Caco-2 (cell line): ENCODE data around the gene PDE3B. TPM values are rescaled to one million over a fixed set of nuclear protein-coding genes. Genes with fewer than 3 reads are reported as not detected.

Source experiments
- BruUV-seq: library from RNA; stranded (reverse); fragments of 400-500 nt; replicated peaks from 2 replicates; lab custom pipeline; 2021; lab: Mats Ljungman, UMichigan
- CTCF ChIA-PET: fragments of 300-600 bp; sonication (Branson Sonifier 250); formaldehyde crosslinking; loops from one replicate; lab custom pipeline; 2022; ENCODE audit warnings: antibody characterized with exemption; lab: Charles Lee
- POLR2A ChIA-PET: fragments of 300-600 bp; sonication (Branson Sonifier 250); formaldehyde crosslinking; loops from one replicate; lab custom pipeline; 2022; ENCODE audit warnings: antibody characterized with exemption; lab: Charles Lee
- DNase-seq, 2 experiments: peaks; one replicate each; pipeline versions ENCODE4 v3.0.0 to v3.0.0-alpha.2; 2020 to 2022
- H3K27me3 ChIP-seq: replicated peaks from 2 replicates; pipeline ENCODE4 v1.6.0; 2011; ENCODE audit warnings: low read length; ENCODE audit not compliant: control insufficient read depth, insufficient read depth
- H3K36me3 ChIP-seq: 2 replicates; pipeline ENCODE4 v1.5.1; 2011; ENCODE audit warnings: low read length; ENCODE audit not compliant: control insufficient read depth, insufficient read depth
- H3K4me1 ChIP-seq: fragments of 250-450 bp; sonication (Bioruptor Pico); 2 replicates; pipeline ENCODE4 v1.5.1; 2020; ENCODE audit warnings: mild to moderate bottlenecking
- H3K4me3 ChIP-seq: 2 replicates; pipeline ENCODE4 v1.5.1; 2011; ENCODE audit warnings: low read depth, mild to moderate bottlenecking, control low read depth, low read length
- H3K9me3 ChIP-seq: fragments of 250-450 bp; sonication (Bioruptor Pico); 2 replicates; pipeline ENCODE4 v1.5.1; 2020; ENCODE audit warnings: mild to moderate bottlenecking, moderate library complexity
- H3K27ac Mint-ChIP-seq: one replicate; pipeline ENCODE4 v1.8.0; 2022; ENCODE audit warnings: mixed read lengths; ENCODE audit not compliant: unreplicated experiment
- H3K27me3 Mint-ChIP-seq: one replicate; pipeline ENCODE4 v1.8.0; 2022; ENCODE audit warnings: mixed read lengths; ENCODE audit not compliant: insufficient read depth, unreplicated experiment
- H3K36me3 Mint-ChIP-seq: one replicate; pipeline ENCODE4 v1.8.0; 2022; ENCODE audit warnings: mild to moderate bottlenecking, mixed read lengths; ENCODE audit not compliant: insufficient read depth, unreplicated experiment
- H3K4me1 Mint-ChIP-seq: one replicate; pipeline ENCODE4 v1.8.0; 2022; ENCODE audit warnings: low read depth, mixed read lengths; ENCODE audit not compliant: unreplicated experiment
- H3K4me3 Mint-ChIP-seq: one replicate; pipeline ENCODE4 v1.8.0; 2022; ENCODE audit warnings: mild to moderate bottlenecking, moderate library complexity, mixed read lengths; ENCODE audit not compliant: unreplicated experiment
- H3K9me3 Mint-ChIP-seq: one replicate; pipeline ENCODE4 v1.8.0; 2022; ENCODE audit warnings: mixed read lengths; ENCODE audit not compliant: unreplicated experiment
- intact Hi-C: fragments of 100-400 bp; cut with micrococcal nuclease; formaldehyde crosslinking; loops from one replicate; pipeline ENCODE4 v1.10.0; 2022; ENCODE audit not compliant: unreplicated experiment
- total RNA-seq: library from RNA; stranded (reverse); gene quantifications from 2 replicates; pipeline ENCODE4 v1.2.3, GENCODE V29; 2022
- TF ChIP-seq, protein P1 (sequence below), 2 experiments: fragments of 200-600 bp in 1 of 2; IDR thresholded peaks; 1 replicate in 1 of 2; 2 replicates in 1 of 2; pipeline versions ENCODE4 v1.5.1 to v1.8.0; 2011 to 2022; ENCODE audit warnings: antibody characterized with exemption in 1 of 2, control low read depth in 1 of 2, inconsistent platforms in 1 of 2, low read depth in 1 of 2, low read length in 1 of 2, mild to moderate bottlenecking in 1 of 2, moderate library complexity in 1 of 2; ENCODE audit not compliant: insufficient read depth in 1 of 2, severe bottlenecking in 1 of 2, unreplicated experiment in 1 of 2

Gene PDE3B
- total RNA-seq, 1 experiment from 2014 or later = 21.8 TPM

DNA sequence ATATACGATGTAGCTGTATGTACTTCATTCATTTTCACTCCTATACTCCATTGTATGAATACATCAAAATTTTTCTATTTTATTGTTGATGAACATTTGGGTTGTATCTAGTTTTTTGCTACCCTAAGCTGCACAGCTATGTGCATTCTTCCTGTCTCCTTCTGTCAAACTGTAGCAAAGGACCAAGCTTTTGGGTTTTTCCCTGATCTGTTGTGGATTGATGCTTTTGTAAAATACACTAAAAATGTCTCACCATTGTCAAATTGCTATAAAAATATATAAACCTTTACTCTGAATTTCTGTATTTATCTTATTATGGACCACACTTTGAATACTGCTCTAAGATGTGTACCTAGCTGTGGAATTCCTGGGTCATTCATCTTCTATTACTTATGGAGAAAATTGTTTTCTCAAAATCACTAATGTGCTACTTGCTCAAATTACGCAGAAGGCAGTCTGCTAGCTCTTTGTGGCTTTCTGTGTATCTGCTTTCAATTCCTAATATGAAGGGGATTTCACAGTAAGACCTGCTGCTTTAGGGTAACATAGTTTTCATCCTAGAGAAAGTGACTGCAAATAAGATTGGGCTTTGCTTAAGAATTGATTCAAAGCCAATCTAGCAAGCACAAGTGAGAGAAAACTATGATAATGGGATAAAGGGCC is 125.1 kb downstream of the PDE3B start:
- ChIA-PET POLR2A (no interaction called here), CTCF (no interaction called here)
- Mint-ChIP-seq H3K4me1 (no peaks in the 10 kb centered on the region), H3K36me3 (no peaks in the 10 kb centered on the region), H3K9me3 (no peaks in the 10 kb centered on the region), H3K27me3 (no peaks in the 10 kb centered on the region), H3K27ac (no peak overlapping the region), H3K4me3 (no peak overlapping the region)
- intact Hi-C loops = no loop called here
- BruUV-seq = no TSS peak
- Histone ChIP-seq H3K4me1 (no peaks in the 10 kb centered on the region), H3K36me3 (no peaks in the 10 kb centered on the region), H3K4me3 (no peak overlapping the region), H3K9me3 (no peaks in the 10 kb centered on the region), H3K27me3 (no peaks in the 10 kb centered on the region)
- TF ChIP-seq, protein P1, sequence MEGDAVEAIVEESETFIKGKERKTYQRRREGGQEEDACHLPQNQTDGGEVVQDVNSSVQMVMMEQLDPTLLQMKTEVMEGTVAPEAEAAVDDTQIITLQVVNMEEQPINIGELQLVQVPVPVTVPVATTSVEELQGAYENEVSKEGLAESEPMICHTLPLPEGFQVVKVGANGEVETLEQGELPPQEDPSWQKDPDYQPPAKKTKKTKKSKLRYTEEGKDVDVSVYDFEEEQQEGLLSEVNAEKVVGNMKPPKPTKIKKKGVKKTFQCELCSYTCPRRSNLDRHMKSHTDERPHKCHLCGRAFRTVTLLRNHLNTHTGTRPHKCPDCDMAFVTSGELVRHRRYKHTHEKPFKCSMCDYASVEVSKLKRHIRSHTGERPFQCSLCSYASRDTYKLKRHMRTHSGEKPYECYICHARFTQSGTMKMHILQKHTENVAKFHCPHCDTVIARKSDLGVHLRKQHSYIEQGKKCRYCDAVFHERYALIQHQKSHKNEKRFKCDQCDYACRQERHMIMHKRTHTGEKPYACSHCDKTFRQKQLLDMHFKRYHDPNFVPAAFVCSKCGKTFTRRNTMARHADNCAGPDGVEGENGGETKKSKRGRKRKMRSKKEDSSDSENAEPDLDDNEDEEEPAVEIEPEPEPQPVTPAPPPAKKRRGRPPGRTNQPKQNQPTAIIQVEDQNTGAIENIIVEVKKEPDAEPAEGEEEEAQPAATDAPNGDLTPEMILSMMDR (IDR thresholded peaks at IDR 0.05; ENCODE audit: insufficient read depth in 1 of 2, low read depth in 1 of 2, low read length in 1 of 2, severe bottlenecking in 1 of 2, unreplicated experiment in 1 of 2) = no peak
- no peak for DNase-seq

DNA sequence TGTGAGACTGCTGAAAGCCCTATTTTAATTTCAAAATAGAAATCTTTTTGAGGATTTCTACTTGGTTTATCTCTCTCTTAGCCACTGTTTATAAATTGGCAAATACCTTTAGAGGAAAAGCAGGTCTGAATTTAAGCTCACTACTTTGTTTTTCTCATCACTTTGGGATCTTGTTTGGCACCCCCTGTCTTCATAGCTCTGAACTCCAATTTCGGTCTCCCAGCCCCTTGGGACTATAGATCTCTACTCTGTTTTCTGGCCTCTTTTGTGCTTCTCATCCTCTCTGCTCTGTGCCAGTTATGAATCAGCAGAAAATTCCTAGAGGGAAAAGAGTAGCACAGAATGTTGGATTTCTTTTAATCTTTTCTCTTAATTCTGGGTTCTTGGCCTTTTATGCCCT is 130.2 kb downstream of the PDE3B start:
- no TSS peak for BruUV-seq
- TF ChIP-seq, protein P1 (IDR thresholded peaks at IDR 0.05; ENCODE audit: insufficient read depth in 1 of 2, low read depth in 1 of 2, low read length in 1 of 2, severe bottlenecking in 1 of 2, unreplicated experiment in 1 of 2) = peak; percentile 37 to 39
- H3K27ac Mint-ChIP-seq = no peak overlapping the region
- no peak overlapping the region for H3K4me3 ChIP-seq
- no peaks in the 10 kb centered on the region for H3K36me3 ChIP-seq
- peak in 1 of 2 experiments; percentile 5 for DNase-seq
- no peaks in the 10 kb centered on the region for H3K36me3 Mint-ChIP-seq
- no peaks in the 10 kb centered on the region for H3K9me3 Mint-ChIP-seq
- POLR2A ChIA-PET = no interaction called here
- H3K4me3 Mint-ChIP-seq = no peak overlapping the region
- intact Hi-C loops = loop anchor here (1.0 to 10.0 kb wide), 2 partner anchors 129 to 236 kb away; partner anchors contain the start of gene PDE3B
- no peaks in the 10 kb centered on the region for H3K27me3 Mint-ChIP-seq
- no peaks in the 10 kb centered on the region for H3K9me3 ChIP-seq
- CTCF ChIA-PET = interaction anchor here (1.0 kb wide), 3 partner anchors 118 to 134 kb away, joined by 3 read pairs; partner anchors contain the start of gene CYP2R1
- H3K4me1 ChIP-seq = no peaks in the 10 kb centered on the region
- peaks cover 7% of the 10 kb centered on the region for H3K4me1 Mint-ChIP-seq
- no peaks in the 10 kb centered on the region for H3K27me3 ChIP-seq

GRCh38 chr11:14774721-14775120 is 131.1 kb downstream of the PDE3B start:
- Histone ChIP-seq H3K27me3 (no peaks in the 10 kb centered on the region), H3K9me3 (no peaks in the 10 kb centered on the region), H3K36me3 (no peaks in the 10 kb centered on the region), H3K4me1 (no peaks in the 10 kb centered on the region), H3K4me3 (no peak overlapping the region)
- ChIA-PET CTCF (interaction anchor here (0.5 kb wide), 1 partner anchor 286 kb away, joined by 3 read pairs; no protein-coding TSS in a partner anchor), POLR2A (no interaction called here)
- H3K4me1 Mint-ChIP-seq = peaks cover 7% of the 10 kb centered on the region
- intact Hi-C loops = loop anchor here (10.0 kb wide), 1 partner anchor 130 kb away; the partner anchor contains the start of gene PDE3B
- no peaks in the 10 kb centered on the region for H3K9me3 Mint-ChIP-seq
- TF ChIP-seq, protein P1 (IDR thresholded peaks at IDR 0.05; ENCODE audit: insufficient read depth in 1 of 2, low read depth in 1 of 2, low read length in 1 of 2, severe bottlenecking in 1 of 2, unreplicated experiment in 1 of 2) = no peak
- DNase-seq = no peak
- no peak overlapping the region for H3K4me3 Mint-ChIP-seq
- H3K27me3 Mint-ChIP-seq = no peaks in the 10 kb centered on the region
- H3K36me3 Mint-ChIP-seq = no peaks in the 10 kb centered on the region
- H3K27ac Mint-ChIP-seq = no peak overlapping the region
- no TSS peak for BruUV-seq
